COLO829 (cell line): Measurements from ENCODE around the gene STAMBPL1.

Experiments
- DNase-seq: peaks from one replicate; pipeline ENCODE4 v3.0.0; 2012; ENCODE audit warnings: low spot score

The STAMBPL1 gene

DNA sequence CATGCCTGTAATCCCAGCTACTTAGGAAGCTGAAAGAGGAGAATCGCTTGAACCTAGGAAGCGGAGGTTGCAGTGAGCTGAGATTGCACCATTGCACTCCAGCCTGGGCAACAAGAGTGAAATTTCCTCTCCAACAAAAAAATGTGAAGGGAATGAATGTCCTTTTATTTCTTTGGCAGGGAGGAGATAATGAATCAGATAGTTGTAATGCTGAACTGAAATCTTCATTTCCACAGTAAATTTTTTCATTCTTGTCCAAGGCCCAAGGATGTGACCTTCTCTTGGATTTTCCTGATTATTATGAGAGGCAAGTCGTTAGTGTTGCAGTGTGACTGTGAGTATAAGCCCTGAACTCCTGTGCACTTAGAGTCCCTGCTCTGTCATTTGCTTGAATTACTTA lies 13.6 kb downstream of the STAMBPL1 start:
- DNase-seq = no peak

DNA sequence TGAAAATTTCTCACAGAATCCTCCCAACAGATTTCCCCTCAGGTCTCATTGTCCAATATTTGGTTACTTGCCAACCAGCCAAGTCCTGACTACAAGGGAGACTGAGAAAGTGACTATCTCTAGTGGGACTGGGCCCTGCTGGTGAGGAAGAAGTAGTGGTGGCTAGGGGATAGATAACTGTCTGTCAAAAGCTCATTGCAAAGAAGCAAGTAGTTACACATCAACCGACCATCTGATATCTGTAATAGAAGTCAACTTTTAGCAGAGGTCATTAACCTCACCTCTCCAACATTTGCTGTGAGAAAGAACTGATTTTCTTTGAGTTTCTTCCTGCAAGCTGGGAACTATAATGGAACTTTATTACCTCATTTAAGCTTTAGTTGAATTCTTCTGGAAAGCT lies 15.2 kb downstream of the STAMBPL1 start:
- DNase-seq = no peak

DNA sequence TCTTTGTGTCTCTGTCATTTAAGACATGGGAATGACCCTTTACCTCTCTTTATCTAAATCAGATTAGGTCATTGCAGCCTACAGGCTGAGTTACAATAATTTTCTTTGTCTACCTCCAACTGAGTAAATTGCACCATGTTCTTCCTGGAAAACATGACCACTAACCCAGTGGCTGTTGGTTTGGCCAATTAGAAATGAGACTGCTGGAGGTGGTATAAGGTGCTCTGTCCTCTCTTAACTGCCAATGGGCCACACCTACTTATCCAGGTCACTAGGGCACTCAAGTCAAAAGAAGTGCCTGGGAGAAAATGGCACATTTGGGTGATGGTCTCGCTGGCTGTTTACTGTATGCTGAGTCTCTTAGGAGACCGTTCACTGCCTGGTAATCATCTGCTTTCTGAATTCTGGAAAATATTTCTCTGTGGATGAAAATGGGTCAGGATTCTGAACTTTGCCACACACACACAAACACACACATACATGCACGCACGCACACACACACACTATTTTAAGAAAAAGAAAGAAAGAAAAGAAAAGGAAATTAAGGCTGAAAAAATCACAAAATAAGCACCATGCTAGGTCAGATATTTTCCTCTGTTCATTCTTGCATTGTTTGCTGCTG lies 16.4 kb downstream of the STAMBPL1 start:
- DNase-seq = no peak

DNA sequence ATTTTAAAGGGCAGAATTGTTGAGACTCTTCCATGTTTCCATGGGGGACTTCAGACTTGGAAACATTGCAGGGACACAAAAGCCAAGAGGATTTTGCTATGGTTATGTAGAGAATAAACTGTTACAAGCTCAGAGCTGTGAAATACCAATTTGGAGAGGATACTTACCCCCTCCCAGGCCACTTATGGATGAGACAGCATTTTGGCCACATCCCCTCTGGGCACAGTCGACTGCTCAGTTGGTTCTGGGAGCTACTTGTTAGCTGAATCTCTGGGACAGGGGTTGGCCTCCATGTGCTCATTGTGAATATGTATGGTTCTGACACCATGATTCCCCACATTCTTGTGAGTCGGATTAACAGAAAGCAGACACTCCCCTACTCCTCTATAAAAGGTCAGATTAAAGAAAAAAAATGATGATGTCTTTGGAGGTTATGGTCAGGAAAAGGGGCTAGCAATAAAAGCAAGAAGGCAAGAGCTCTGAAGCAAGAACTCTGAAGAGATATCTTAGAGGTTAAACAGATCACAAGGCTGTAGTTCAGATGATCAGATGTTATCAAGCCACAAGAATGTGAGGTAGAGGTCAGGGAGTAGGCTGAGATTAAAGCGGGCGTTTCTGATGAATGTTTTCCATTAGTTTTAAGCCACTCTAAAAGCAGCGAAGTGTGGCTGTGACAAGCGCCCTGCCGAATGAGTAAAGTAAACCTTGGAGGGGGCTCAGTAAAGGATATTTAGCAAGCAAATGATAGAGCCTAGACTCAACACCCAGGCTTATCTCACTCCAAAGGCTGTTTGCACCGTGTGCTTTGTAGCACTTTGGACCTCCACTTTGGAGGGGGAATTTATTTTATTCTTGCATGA lies 17.2 kb downstream of the STAMBPL1 start:
- DNase-seq = no peak

DNA sequence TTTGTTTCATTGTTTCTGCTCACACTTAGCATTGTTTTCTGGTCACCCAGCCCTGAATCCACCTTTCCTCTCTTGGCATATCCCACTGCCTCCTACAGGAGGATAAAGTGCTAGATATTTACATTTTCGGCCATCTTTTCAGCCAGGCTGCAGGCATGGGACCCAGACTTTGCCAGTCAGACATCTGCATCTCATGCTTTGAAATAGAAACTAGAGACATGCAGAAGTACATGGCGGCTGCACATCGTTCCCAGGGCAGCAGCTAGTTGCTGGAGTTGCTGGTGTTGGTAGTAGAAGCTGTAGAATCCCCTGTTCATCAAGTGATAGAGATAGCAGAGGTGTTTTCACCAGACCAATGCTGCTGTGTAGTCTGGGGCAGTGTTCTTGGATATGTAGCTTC lies 18.7 kb downstream of the STAMBPL1 start:
- no peak for DNase-seq

DNA sequence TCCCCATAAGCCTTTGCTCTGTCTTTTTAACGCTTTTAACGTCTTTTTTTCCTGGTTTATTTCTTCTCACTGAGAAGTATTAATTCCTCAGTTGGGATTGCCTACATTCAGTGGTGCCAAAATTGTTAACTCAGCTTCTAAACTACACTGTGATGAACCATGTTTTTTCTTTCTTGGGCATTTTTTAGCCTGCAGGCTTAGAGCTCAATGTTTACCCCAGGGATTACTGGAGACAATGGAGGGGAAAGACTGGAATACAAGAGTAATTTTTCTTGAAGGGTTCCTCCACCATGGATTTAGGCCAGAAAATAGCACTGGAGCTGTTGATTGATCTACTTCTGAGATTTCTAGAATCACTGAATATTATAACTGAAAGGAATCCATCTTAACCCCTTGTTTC lies 19.8 kb downstream of the STAMBPL1 start:
- DNase-seq = no peak

DNA sequence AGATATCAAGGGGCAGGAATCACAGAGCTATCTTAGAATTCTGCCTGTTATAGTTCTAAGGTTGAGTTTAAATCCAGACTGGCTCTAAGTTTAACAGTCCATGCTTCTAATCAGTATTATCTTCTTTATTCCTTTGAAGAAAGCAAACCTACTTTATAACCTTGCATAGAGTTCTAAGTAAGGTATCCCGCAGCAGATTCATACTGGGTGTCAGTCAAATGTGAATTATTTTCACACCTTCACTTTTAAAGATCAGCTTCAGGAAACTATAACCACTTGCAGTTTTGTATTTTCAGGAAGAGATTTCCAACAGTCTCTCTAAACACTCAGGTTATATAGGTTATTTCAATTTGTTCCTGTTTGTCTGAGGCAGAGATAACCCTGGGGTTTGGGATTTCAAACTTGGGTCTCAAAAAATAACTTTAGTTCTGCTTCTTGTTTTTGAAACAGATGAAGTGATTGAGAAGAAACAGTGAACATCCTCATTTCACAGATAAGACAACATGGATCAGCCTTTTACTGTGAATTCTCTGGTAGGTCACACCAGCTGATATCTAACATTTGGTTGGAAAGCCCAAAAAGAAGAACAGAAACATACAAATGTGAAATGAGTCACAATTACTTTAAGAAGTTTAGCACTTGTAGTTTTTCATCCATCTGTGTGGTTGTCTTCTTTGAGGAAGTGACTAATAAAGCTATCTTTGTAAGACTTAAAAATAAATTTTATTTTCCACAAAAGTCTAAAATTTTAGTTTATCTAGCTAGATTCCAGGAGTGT lies 21.4 kb downstream of the STAMBPL1 start:
- no peak for DNase-seq

DNA sequence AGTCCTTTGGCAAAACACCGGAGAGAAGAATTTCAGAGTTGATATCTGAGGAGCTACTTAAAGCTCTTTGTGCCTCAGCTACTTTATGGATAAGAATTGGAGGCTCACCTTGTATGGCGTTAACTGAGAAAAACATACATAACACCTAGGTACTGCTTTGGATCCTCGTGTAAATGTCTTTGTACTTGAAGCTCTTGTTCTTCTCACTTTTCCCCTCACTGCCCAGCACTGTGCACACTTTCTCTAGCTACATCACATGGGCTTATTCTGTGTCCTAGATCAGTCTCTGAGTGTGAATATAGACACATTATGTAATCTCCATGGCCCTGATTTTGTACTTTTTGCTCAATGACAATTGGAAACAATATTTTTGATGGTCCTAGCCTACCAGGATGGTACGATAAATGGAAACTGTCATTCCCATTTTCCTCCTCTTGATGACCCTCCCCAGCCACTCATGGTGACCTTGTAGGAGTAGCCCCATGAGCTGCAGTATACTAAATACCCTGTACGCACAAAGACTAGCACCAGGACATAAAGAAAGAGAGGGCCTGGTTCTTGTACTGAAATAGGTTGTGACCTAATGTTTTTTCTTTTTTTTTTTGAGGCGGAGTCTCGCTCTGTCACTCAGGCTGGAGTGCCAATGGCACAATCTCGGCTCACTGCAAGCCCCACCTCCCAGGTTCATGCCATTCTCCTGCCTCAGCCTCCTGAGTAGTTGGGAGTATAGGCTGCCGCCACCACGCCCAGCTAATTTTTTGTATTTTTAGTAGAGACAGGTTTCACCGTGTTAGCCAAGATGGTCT lies 22.1 kb downstream of the STAMBPL1 start:
- no peak for DNase-seq

DNA sequence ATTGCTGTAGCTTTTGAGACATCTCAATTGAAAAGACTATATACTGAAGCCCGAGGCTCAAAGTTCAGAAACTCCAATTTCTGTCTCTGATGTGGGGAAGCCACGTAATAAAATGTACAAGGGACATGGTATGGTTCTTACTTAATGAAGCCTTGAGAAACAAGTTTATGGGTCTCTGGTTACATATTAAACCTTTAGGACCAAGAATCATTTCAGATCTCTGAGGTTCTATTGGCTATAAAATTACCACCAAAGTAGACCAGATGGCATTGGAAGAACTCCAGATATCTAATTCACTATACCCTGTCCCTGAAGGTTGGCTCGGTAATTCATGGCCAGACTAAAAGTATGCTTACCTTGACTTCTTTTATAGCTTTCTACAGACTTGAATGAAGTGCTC lies 23.7 kb downstream of the STAMBPL1 start:
- no peak for DNase-seq

DNA sequence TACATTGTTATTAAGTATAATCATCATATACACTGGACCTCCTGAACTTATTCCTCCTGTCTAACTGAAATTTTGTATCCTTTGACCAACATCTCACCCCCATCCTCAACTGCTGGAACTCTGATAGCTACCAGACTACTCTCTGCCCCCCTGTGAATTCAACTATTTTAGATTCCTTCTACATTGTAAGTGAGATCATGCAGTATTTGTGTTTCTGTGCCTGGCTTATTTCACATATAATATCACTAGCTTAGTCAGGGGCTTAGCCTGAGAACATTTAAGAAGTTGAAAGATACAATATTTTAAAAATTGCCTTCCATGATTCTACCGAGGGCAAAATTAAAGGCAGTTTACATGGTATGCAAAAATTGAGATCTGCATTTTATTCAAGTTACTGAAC lies 26.9 kb downstream of the STAMBPL1 start:
- DNase-seq = no peak

DNA sequence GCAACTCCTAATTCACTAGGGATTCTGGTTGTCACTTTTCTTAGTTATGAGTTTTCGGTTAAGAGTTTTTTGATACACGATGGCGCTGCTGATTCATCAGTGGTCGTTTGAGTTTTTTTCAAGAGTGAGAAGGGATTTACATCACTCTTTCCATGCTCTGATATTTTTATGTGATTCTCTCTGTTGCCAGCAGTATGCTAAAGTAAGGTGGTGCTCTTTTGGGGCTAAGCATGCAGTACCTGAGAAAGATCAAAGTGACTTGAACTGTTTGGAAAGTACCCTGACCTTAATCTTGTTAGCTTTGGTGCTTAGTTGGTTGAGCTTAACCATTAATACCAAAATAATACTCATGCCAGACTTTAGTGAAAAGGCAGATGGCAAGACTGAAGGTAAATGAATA lies 28.1 kb downstream of the STAMBPL1 start:
- no peak for DNase-seq

DNA sequence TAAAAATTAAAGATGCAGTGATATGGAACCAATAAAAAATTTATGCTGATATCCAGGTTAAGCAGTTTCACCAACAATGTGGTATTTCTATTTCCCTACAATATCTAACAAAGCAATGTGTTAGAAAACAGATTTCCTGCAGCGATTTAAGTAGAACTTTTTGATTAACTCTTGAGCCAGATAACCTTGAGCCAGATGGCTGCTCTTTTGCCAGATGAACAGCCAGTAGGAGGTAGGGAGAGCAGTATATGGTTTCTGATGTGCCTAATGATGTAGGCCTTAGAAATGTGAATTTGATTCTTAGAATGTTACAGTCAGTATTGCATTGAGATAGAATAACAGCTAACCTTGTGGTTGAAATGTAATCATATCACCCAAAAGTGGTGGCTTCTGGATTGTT lies 31.1 kb downstream of the STAMBPL1 start:
- no peak for DNase-seq

DNA sequence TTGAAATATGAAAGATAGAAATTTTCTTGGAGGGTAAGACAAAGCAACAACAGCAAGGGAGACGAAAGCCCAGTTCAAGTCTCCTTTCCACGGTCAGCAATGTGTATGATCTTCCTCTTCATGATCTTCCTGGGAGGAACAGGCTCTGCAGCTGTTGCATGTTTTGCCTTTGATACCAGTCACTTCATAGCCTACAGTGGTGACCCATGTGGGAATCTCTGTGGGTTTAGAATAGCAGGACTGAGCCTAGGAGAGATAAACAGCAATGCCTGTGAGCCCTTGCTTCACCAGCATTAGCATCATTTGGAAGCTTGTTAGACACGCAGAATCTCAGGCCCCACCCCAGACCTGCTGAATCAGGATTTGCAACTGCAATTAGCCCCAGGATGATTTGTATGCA lies 31.8 kb downstream of the STAMBPL1 start:
- DNase-seq = no peak

DNA sequence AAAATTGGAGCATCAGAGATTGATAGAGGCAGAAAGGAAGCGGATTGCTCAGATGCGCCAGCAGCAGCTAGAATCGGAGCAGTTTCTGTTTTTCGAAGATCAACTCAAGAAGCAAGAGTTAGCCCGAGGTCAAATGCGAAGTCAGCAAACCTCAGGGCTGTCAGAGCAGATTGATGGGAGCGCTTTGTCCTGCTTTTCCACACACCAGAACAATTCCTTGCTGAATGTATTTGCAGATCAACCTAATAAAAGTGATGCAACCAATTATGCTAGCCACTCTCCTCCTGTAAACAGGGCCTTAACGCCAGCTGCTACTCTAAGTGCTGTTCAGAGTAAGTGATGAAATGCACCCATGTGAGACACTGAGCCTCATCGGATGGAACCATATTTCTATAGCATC lies 33.1 kb downstream of the STAMBPL1 start:
- no peak for DNase-seq

DNA sequence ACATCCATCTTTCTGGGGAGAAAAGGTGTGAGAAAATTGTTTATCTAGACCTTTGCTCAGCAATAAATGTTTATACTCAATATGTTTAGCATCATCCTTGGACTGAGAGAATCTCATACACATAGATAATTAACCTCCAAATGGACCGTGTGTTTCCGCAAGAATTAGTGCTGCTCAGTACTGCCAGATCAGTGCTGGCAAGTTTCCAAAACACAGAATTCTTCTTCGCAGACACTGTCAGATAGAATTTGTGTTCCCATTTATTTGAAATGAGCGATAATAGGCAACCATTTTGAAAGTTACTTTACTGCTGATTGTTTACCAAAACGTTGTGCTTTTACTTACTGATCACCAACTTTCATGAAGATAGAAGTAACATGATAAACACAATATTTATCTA lies 33.7 kb downstream of the STAMBPL1 start:
- DNase-seq = no peak

DNA sequence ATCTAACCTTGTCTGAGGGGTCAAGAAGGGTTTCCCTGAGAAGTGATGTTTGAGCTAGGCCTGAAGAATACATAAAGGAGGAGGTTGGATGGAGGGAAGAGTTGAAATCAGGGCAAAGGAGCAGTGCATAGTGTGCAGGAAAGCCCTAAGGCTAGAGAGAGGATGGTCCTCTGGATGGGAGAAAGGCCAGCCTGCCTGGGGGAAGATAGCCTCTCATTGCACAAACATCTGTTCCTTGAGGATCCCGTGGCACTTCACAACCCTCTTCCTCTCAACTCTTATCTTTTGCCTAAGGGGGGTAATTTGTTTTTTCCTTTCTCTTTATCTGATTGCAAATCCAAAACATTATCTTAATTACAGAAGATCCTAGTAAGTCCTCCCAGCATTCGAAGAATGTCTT lies 35.7 kb downstream of the STAMBPL1 start:
- no peak for DNase-seq

DNA sequence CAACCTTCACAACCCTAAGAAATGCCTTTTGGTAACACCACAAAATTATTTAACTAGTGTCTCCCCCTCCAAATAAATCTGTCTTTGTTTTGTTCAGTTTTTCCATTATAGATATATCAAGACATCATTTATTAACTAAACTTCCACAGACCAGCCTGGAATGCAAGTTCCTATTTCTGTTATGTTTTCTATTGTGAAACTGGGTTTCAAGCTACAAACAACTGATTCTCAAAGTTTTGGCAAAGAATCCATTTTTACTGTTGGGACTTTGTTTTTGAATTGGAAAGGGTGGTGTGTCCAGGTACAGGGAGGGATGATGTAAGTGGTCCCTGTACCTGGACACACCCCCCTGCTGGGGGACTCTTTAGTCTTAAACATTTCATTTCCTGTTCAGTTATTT lies 36.2 kb downstream of the STAMBPL1 start:
- DNase-seq = no peak

DNA sequence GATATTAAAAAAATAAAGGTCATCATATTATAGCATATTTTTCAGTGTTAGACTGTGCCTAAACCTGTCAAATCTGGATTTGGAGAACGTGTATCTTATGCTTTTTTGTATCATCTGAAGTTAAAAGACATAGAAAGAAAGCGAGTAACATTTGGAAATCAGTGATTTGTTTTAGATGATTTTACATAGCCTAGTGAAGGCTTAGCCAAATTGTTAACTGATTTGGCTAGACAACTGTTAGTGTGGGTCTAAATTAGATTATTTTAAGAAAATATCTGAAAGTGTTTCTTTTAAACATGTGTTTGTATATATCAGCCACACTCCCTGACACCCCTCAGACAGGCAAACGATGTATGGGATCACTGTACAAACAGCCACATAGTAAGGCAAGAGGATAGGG lies 36.9 kb downstream of the STAMBPL1 start:
- no peak for DNase-seq

DNA sequence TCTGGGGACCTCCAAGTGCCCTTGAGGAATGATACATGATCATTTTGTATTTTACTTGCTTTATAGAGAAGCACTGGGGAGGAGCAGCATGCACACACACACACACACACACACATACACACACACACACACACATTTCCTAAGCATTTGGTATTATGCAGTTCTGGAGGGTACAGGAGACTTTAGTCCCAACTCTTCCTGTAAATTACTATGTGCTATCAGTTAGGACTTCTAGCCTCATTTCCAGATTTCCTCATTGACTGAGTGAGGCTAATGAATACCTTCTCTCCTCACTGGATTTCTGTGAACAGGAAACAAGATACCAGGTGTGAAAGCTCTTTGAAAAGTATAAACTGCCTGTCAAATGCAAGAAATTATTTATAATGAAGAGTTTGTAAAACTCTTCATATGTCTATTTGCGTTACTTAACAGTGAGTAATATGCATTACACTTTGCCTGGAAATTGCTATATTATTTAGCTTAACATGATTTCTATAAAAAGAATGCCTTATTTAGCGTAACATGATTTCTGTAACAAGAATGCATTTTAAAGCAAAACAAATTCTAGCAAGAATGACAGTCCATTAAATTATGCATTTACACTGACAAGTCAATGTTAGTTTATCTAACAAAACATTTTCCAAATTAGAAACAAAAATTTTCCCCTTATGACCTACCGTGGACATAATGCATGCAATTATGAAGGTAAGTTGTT lies 38.3 kb downstream of the STAMBPL1 start:
- no peak for DNase-seq

DNA sequence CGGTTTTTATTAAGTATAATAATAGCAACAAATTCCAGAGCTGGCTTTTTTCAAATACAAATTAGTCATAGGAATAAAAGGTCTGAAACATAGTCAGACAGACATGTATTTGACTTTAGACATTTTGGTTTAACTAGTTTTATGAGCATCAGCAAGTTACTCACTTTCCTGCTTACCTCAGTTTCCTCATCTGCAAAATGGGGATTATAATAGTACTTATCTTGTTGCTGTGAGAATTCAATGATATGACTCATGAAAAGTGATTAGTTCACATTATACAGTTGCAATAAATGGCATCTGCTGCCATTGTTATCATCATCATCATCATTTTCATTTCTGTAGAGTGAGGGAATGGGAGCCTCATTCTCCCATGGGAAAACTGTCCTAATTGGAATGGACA lies 39.0 kb downstream of the STAMBPL1 start:
- DNase-seq = no peak

DNA sequence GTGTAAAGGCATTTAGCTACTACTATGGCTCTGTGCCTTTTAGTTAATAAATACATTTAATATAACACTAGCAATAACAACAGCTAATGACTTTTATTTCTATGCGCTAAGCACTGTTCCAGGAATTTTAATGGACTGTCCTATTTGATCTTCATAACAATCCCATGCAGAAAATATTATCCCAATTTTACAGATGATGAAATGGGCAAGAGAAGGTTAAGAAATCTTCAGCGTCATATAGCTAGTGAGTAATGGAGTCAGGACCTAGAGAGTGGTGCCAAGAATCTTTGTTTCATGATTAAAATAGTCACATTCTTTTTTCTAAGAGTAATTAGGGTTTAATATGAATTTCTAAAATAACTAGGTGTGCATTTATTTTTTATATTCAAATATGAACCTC lies 40.2 kb downstream of the STAMBPL1 start:
- DNase-seq = no peak
